CD4-positive, alpha-beta memory T cell (primary cell): ENCODE measurements around the gene SLC35B4. TPM values are rescaled to one million over a fixed set of nuclear protein-coding genes. Genes with fewer than 3 reads are reported as not detected.

Experiments used
- CTCF ChIA-PET: fragments of 350-600 bp; sonication (Branson Sonifier 250); formaldehyde crosslinking; loops from one replicate; lab custom pipeline; 2021; ENCODE audit warnings: inconsistent platforms; ENCODE audit not compliant: partially characterized antibody; lab: Charles Lee
- POLR2A ChIA-PET: fragments of 350-600 bp; sonication (Branson Sonifier 250); formaldehyde crosslinking; loops from one replicate; lab custom pipeline; 2021; ENCODE audit not compliant: partially characterized antibody; lab: Charles Lee
- DNase-seq, 5 donors: peaks; one replicate each; pipeline versions ENCODE4 v3.0.0 to v3.0.0-alpha.2; 2020 to 2022; ENCODE audit warnings: mixed read lengths in 1 of 5
- H3K27ac ChIP-seq: one replicate; pipeline ENCODE4 v1.7.0; 2013; ENCODE audit warnings: low read depth, low read length
- H3K27me3 ChIP-seq: 2 replicates; pipeline ENCODE4 v1.7.0; 2013; ENCODE audit warnings: mild to moderate bottlenecking, low read length, moderate library complexity; ENCODE audit not compliant: insufficient read depth
- H3K36me3 ChIP-seq: 2 replicates; pipeline ENCODE4 v1.7.0; 2013; ENCODE audit warnings: mild to moderate bottlenecking, low read length, moderate library complexity; ENCODE audit not compliant: insufficient read depth
- H3K4me1 ChIP-seq: 2 replicates; pipeline ENCODE4 v1.7.0; 2013; ENCODE audit warnings: mild to moderate bottlenecking, low read length, moderate library complexity; ENCODE audit not compliant: insufficient read depth
- H3K4me3 ChIP-seq, 2 donors: one replicate each; pipeline ENCODE4 v1.7.0; 2013; ENCODE audit warnings: low read length in 2 of 2, mild to moderate bottlenecking in 1 of 2
- H3K9me3 ChIP-seq, 2 donors: one replicate each; pipeline ENCODE4 v1.7.0; 2013; ENCODE audit warnings: low read length in 2 of 2, control low read depth in 1 of 2; ENCODE audit not compliant: control insufficient read depth in 1 of 2
- H3K27ac Mint-ChIP-seq, 7 donors: one replicate each; pipeline ENCODE4 v1.8.0; 2020 to 2021; ENCODE audit warnings: mixed read lengths in 7 of 7, mild to moderate bottlenecking in 6 of 7, inconsistent platforms in 3 of 7, moderate library complexity in 3 of 7
- H3K27me3 Mint-ChIP-seq, 2 donors: one replicate each; pipeline ENCODE4 v1.8.0; 2020 to 2021; ENCODE audit warnings: mixed read lengths in 2 of 2
- H3K36me3 Mint-ChIP-seq, 2 donors: one replicate each; pipeline ENCODE4 v1.8.0; 2020 to 2021; ENCODE audit warnings: mixed read lengths in 2 of 2, inconsistent platforms in 1 of 2, mild to moderate bottlenecking in 1 of 2
- H3K4me1 Mint-ChIP-seq, 4 donors: one replicate each; pipeline ENCODE4 v1.8.0; 2020 to 2021; ENCODE audit warnings: mixed read lengths in 4 of 4, mild to moderate bottlenecking in 1 of 4
- H3K4me3 Mint-ChIP-seq, 8 donors: one replicate each; pipeline ENCODE4 v1.8.0; 2020 to 2021; ENCODE audit warnings: mixed read lengths in 8 of 8, mild to moderate bottlenecking in 7 of 8, moderate library complexity in 6 of 8, inconsistent platforms in 3 of 8
- H3K9me3 Mint-ChIP-seq, 8 donors: one replicate each; pipeline ENCODE4 v1.8.0; 2020 to 2021; ENCODE audit warnings: mixed read lengths in 8 of 8, mild to moderate bottlenecking in 5 of 8, inconsistent platforms in 3 of 8, moderate library complexity in 1 of 8
- intact Hi-C: fragments of 100-400 bp; cut with micrococcal nuclease; formaldehyde crosslinking; loops from one replicate; pipeline ENCODE4 v1.15.1; 2023
- polyA plus RNA-seq, 2 donors: library from polyadenylated mRNA; unstranded; fragments of 300-500 nt; fragmentation: Illumina TruSeq; gene quantifications; one replicate each; pipeline ENCODE4 v1.2.3, GENCODE V29; 2021
- total RNA-seq, 2 experiments: library from RNA; stranded (reverse); gene quantifications; one replicate each; pipeline ENCODE4 v1.2.3, GENCODE V29; 2021

Gene SLC35B4
- total and polyA plus RNA-seq, 4 experiments from 2014 or later = 10.5 to 18.0 (median 14.0) TPM

GRCh38 chr7:134347567-134347966, 30.8 kb upstream of the SLC35B4 start:
- Histone ChIP-seq H3K4me1 (no peaks in the 10 kb centered on the region), H3K4me3 (no peak overlapping the region), H3K27me3 (no peaks in the 10 kb centered on the region), H3K9me3 (no peaks in the 10 kb centered on the region), H3K36me3 (no peaks in the 10 kb centered on the region), H3K27ac (no peak overlapping the region)
- DNase-seq = no peak
- H3K4me3 Mint-ChIP-seq = no peak overlapping the region
- ChIA-PET POLR2A (no interaction called here), CTCF (interaction anchor here (1.9 kb wide), 1 partner anchor 10 kb away, joined by 5 read pairs; no protein-coding TSS in a partner anchor)
- H3K27ac Mint-ChIP-seq = no peak overlapping the region
- H3K27me3 Mint-ChIP-seq = peaks cover 16 to 20% of the 10 kb centered on the region in 2 donors
- peaks cover 0 to 3% (median 0%) of the 10 kb centered on the region in 8 donors for H3K9me3 Mint-ChIP-seq
- intact Hi-C loops = no loop called here
- H3K36me3 Mint-ChIP-seq = no peaks in the 10 kb centered on the region
- peaks cover 0 to 3% (median 0%) of the 10 kb centered on the region in 4 donors for H3K4me1 Mint-ChIP-seq

DNA sequence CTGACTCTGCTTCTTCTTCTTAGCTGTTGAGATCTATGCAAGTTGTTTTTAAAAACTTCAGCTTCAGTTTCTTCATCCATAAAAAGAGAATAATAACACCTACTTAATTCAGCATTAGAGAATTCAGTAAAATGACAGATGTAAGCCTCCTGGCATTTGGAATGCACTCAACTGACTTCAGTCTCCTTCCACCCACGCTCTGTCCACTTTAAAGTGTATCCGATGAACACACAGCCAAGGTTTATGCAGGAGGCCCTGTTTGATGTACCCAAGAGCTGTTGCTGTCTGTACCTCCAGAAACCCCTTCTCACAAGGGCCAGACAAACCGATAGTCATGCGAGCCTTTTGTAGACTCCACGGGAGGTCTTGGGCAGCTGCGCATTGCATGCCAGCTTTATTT, 27.1 kb upstream of the SLC35B4 start:
- Histone ChIP-seq H3K9me3 (no peaks in the 10 kb centered on the region), H3K4me1 (no peaks in the 10 kb centered on the region), H3K27ac (no peak overlapping the region), H3K27me3 (no peaks in the 10 kb centered on the region), H3K36me3 (no peaks in the 10 kb centered on the region), H3K4me3 (no peak overlapping the region)
- no peak overlapping the region for H3K4me3 Mint-ChIP-seq
- DNase-seq = no peak
- H3K9me3 Mint-ChIP-seq = peaks cover 0 to 6% (median under 1%) of the 10 kb centered on the region in 8 donors
- intact Hi-C loops = no loop called here
- peaks cover 0 to 3% (median 0%) of the 10 kb centered on the region in 4 donors for H3K4me1 Mint-ChIP-seq
- peaks cover 12 to 13% of the 10 kb centered on the region in 2 donors for H3K27me3 Mint-ChIP-seq
- ChIA-PET POLR2A (no interaction called here), CTCF (no interaction called here)
- no peak overlapping the region for H3K27ac Mint-ChIP-seq
- no peaks in the 10 kb centered on the region for H3K36me3 Mint-ChIP-seq

DNA sequence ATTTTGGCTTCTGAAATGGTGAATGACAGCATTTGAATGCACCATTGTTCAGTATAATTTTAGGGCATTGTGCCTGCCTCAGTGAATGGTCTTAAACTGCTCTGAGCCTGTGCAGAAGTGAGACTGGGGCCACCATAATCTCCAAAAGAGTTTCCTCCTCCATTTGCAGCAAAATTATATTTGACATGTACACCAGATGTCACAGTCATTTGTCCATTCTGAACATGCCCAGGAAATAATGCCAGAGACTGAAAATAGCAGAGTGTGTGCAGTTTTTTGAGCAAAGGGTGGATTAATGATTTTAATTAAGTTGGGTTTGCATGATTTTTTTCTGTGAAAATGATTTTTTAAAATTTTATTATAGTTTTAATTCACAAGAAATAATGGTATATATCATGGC, 26.4 kb upstream of the SLC35B4 start:
- H3K9me3 ChIP-seq = no peaks in the 10 kb centered on the region
- H3K4me1 Mint-ChIP-seq = peaks cover 0 to 3% (median 0%) of the 10 kb centered on the region in 4 donors
- H3K4me1 ChIP-seq = no peaks in the 10 kb centered on the region
- peaks cover 12 to 13% of the 10 kb centered on the region in 2 donors for H3K27me3 Mint-ChIP-seq
- no peak overlapping the region for H3K4me3 Mint-ChIP-seq
- ChIA-PET POLR2A (no interaction called here), CTCF (no interaction called here)
- intact Hi-C loops = no loop called here
- peaks cover 0 to 7% (median 2%) of the 10 kb centered on the region in 8 donors for H3K9me3 Mint-ChIP-seq
- no peak overlapping the region for H3K27ac Mint-ChIP-seq
- no peaks in the 10 kb centered on the region for H3K27me3 ChIP-seq
- no peak overlapping the region for H3K27ac ChIP-seq
- H3K36me3 Mint-ChIP-seq = no peaks in the 10 kb centered on the region
- H3K4me3 ChIP-seq = no peak overlapping the region
- no peaks in the 10 kb centered on the region for H3K36me3 ChIP-seq
- DNase-seq = no peak

DNA sequence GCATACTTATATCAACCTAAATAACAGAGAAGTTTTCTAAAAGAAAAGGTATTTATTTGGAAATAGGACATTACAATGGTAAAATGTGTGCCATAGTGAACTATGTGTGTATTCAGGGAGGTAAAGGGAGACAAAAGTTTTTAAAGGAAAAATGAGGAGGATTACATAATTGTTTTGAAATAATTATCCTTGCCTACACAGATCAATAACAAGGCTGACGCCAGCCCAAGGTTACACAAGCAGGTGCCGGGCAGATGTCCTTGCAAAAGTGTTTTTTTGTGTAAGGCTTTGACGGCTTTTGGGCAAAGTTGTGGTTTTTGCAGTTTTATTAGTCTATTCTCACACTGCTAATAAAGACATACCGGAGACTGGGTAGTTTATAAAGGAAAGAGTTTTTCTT, 22.7 kb upstream of the SLC35B4 start:
- H3K4me3 Mint-ChIP-seq = no peak overlapping the region

GRCh38 chr7:134337980-134338379, 21.2 kb upstream of the SLC35B4 start:
- intact Hi-C loops = no loop called here
- H3K4me1 ChIP-seq = no peaks in the 10 kb centered on the region
- Mint-ChIP-seq H3K36me3 (no peaks in the 10 kb centered on the region), H3K27ac (no peak overlapping the region), H3K9me3 (peaks cover 0 to 7% (median 3%) of the 10 kb centered on the region in 8 donors), H3K4me3 (no peak overlapping the region), H3K4me1 (no peaks in the 10 kb centered on the region), H3K27me3 (peaks cover 5 to 18% of the 10 kb centered on the region in 2 donors)
- no peak for DNase-seq
- H3K9me3 ChIP-seq = no peaks in the 10 kb centered on the region
- CTCF ChIA-PET = interaction anchor here (0.9 to 2.8 kb wide), 3 partner anchors 12 to 20 kb away, joined by 3 to 9 read pairs (median 3); no protein-coding TSS in a partner anchor
- no peak overlapping the region for H3K4me3 ChIP-seq
- no peak overlapping the region for H3K27ac ChIP-seq
- H3K27me3 ChIP-seq = no peaks in the 10 kb centered on the region
- POLR2A ChIA-PET = no interaction called here
- no peaks in the 10 kb centered on the region for H3K36me3 ChIP-seq

More for the DNA sequence above, 22.7 kb upstream of the SLC35B4 start:
- intact Hi-C loops = no loop called here
- DNase-seq = no peak
- no peak overlapping the region for H3K4me3 ChIP-seq
- H3K9me3 ChIP-seq = no peaks in the 10 kb centered on the region
- no peaks in the 10 kb centered on the region for H3K4me1 ChIP-seq
- H3K27ac ChIP-seq = no peak overlapping the region
- POLR2A ChIA-PET = no interaction called here
- H3K27me3 ChIP-seq = no peaks in the 10 kb centered on the region
- H3K9me3 Mint-ChIP-seq = peaks cover 0 to 7% (median 3%) of the 10 kb centered on the region in 8 donors
- H3K4me1 Mint-ChIP-seq = no peaks in the 10 kb centered on the region
- peaks cover 5 to 10% of the 10 kb centered on the region in 2 donors for H3K27me3 Mint-ChIP-seq
- no peak overlapping the region for H3K27ac Mint-ChIP-seq
- CTCF ChIA-PET = interaction anchor here (2.8 kb wide), 1 partner anchor 18 kb away, joined by 9 read pairs; no protein-coding TSS in a partner anchor
- H3K36me3 ChIP-seq = no peaks in the 10 kb centered on the region
- H3K36me3 Mint-ChIP-seq = no peaks in the 10 kb centered on the region

DNA sequence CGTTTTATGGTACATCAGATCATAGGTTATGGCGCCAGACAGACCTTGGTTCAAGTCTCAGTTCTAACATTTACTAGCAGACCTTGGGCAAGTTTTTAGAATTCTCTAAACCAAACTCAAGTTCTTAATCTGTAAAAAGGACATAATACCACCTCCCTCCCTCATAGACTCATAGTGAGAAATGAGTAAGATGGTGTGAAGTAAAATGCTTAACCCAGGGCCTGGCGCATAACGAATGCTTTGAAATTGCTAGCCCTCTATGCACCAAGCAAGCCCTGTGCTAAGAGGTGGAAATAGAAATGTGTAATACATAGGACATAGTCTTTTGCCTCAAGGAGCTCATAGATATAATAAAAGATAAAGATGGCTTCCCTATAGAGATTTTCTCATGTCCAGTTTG, 17.7 kb upstream of the SLC35B4 start:
- Mint-ChIP-seq H3K4me3 (no peak overlapping the region), H3K27me3 (peaks cover 17 to 26% of the 10 kb centered on the region in 2 donors), H3K36me3 (no peaks in the 10 kb centered on the region), H3K9me3 (peaks cover 0 to 7% (median 2%) of the 10 kb centered on the region in 8 donors), H3K27ac (no peak overlapping the region), H3K4me1 (no peaks in the 10 kb centered on the region)
- CTCF ChIA-PET = interaction anchor here (1.2 kb wide), 1 partner anchor 27 kb away, joined by 3 read pairs; no protein-coding TSS in a partner anchor
- Histone ChIP-seq H3K36me3 (no peaks in the 10 kb centered on the region), H3K4me1 (no peaks in the 10 kb centered on the region), H3K27me3 (peaks cover 11% of the 10 kb centered on the region), H3K9me3 (no peaks in the 10 kb centered on the region), H3K27ac (no peak overlapping the region), H3K4me3 (no peak overlapping the region)
- intact Hi-C loops = no loop called here
- POLR2A ChIA-PET = no interaction called here
- DNase-seq = no peak

DNA sequence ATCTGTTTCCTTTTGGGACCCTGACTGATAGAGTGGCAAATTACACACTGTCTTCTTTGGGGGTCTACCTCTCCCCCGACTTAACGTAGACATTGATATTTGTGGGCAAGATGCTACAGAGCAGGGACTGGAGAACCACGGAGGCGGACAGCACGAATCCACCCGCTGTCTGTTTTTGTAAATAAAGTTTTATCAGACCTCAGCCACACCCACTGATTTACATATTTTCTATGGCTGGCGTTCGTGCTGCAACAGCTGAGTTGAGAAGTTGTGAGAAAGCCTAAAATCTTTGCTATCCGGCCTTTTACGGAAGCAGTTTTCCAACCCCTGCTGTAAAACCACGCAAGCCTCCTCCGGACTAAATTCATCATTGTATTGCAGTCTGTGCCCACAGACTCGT, 17.2 kb upstream of the SLC35B4 start:
- Mint-ChIP-seq H3K4me3 (no peak overlapping the region), H3K4me1 (peaks cover 0 to 1% (median 0%) of the 10 kb centered on the region in 4 donors), H3K27ac (no peak overlapping the region), H3K27me3 (peaks cover 19 to 26% of the 10 kb centered on the region in 2 donors), H3K9me3 (peaks cover 0 to 3% (median 2%) of the 10 kb centered on the region in 8 donors), H3K36me3 (no peaks in the 10 kb centered on the region)
- H3K4me3 ChIP-seq = no peak overlapping the region
- ChIA-PET CTCF (no interaction called here), POLR2A (no interaction called here)
- no peaks in the 10 kb centered on the region for H3K9me3 ChIP-seq
- H3K27ac ChIP-seq = no peak overlapping the region
- peaks cover 11% of the 10 kb centered on the region for H3K27me3 ChIP-seq
- intact Hi-C loops = no loop called here
- no peaks in the 10 kb centered on the region for H3K36me3 ChIP-seq
- no peak for DNase-seq
- no peaks in the 10 kb centered on the region for H3K4me1 ChIP-seq
